ENCODE measurements around the gene TTLL5.
"Not testable (repeated sequence)": the region's sequence is repeated elsewhere in the genome, so short reads cannot be mapped to it uniquely, and the experiment has no call there.

Gene TTLL5

DNA sequence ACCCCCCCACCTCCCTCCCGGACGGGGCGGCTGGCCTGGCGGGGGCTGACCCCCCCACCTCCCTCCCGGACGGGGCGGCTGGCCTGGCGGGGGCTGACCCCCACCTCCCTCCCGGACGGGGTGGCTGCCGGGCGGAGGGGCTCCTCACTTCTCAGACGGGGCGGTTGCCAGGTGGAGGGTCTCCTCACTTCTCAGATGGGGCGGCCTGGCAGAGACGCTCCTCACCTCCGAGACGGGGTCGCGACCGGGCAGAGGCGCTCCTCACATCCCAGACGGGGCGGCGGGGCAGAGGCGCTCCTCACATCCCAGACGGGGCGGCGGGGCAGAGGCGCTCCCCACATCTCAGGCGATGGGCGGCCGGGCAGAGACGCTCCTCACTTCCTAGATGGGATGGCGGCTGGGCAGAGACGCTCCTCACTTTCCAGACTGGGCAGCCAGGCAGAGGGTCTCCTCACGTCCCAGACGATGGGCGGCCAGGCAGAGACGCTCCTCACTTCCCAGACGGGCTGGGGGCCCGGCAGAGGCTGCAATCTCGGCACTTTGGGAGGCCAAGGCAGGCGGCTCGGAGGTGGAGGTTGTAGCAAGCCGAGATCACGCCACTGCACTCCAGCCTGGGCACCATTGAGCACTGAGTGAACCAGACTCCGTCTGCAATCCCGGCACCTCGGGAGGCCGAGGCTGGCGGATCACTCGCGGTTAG, 264.2 kb downstream of the TTLL5 start:
- H3K9me3 ChIP-seq (replicated peaks in 1 of 2; ENCODE audit: control insufficient read depth in 2 of 2, insufficient read depth in 1 of 2, low read depth in 1 of 2, low read length in 2 of 2); H3K23ac ChIP-seq (ENCODE audit: low read depth, low read length, poor library complexity); H3K9ac ChIP-seq (ENCODE audit: low read depth, low read length, poor library complexity); H3K18ac ChIP-seq (ENCODE audit: low read length); H3K4me2 ChIP-seq (ENCODE audit: insufficient read depth, low read length, poor library complexity, severe bottlenecking); H4K8ac ChIP-seq (ENCODE audit: low read depth, low read length); H3K36me3 ChIP-seq (replicated peaks in 1 of 2; ENCODE audit: control insufficient read depth in 2 of 2, insufficient read depth in 2 of 2, low read length in 2 of 2); H3K4me1 ChIP-seq (ENCODE audit: control insufficient read depth in 2 of 2, insufficient read depth in 1 of 2, low read depth in 1 of 2, low read length in 2 of 2); H2BK12ac ChIP-seq (ENCODE audit: low read length); H3K4me3 ChIP-seq (ENCODE audit: low read length in 2 of 2); H3K4ac ChIP-seq (ENCODE audit: low read length); H3K27ac ChIP-seq (replicated peaks; ENCODE audit: low read length); H2BK5ac ChIP-seq (ENCODE audit: low read length); H2BK15ac ChIP-seq (ENCODE audit: low read length); H2BK120ac ChIP-seq (ENCODE audit: low read depth, low read length); H3K14ac ChIP-seq (ENCODE audit: low read length); H4K91ac ChIP-seq (ENCODE audit: low read depth, low read length, poor library complexity); H2AK5ac ChIP-seq (ENCODE audit: low read depth, low read length); DNase-seq (ENCODE audit: low spot score); H2AFZ ChIP-seq (ENCODE audit: low read length); H3K27me3 ChIP-seq (ENCODE audit: control insufficient read depth in 3 of 3, insufficient read depth in 3 of 3, low read depth in 1 of 3, low read length in 3 of 3); H3K79me1 ChIP-seq (ENCODE audit: low read depth, low read length): not testable (repeated sequence)
- WGBS, 2 donors (ENCODE audit: extremely low coverage in 2 of 2, insufficient read length in 2 of 2, insufficient replicate concordance in 1 of 2): no CpG with 5 or more reads among the region's 54 CpGs

- Histone ChIP-seq H3K79me1 (ENCODE audit: low read depth, low read length) (no peaks in the 10 kb centered on the region), H3K23ac (ENCODE audit: low read depth, low read length, poor library complexity) (no peak overlapping the region), H3K4ac (ENCODE audit: low read length) (no peak overlapping the region), H2AK5ac (ENCODE audit: low read depth, low read length) (no peak overlapping the region), H3K18ac (ENCODE audit: low read length) (no peak overlapping the region), H3K4me1 (ENCODE audit: control insufficient read depth in 2 of 2, insufficient read depth in 1 of 2, low read depth in 1 of 2, low read length in 2 of 2) (no peaks in the 10 kb centered on the region), H2BK120ac (ENCODE audit: low read depth, low read length) (no peak overlapping the region), H2BK12ac (ENCODE audit: low read length) (no peak overlapping the region), H4K8ac (ENCODE audit: low read depth, low read length) (no peak overlapping the region), H3K9me3 (replicated peaks in 1 of 2; ENCODE audit: control insufficient read depth in 2 of 2, insufficient read depth in 1 of 2, low read depth in 1 of 2, low read length in 2 of 2) (no peaks in the 10 kb centered on the region), H2BK15ac (ENCODE audit: low read length) (no peak overlapping the region), H3K9ac (ENCODE audit: low read depth, low read length, poor library complexity) (no peak overlapping the region), H3K14ac (ENCODE audit: low read length) (no peak overlapping the region), H3K36me3 (replicated peaks in 1 of 2; ENCODE audit: control insufficient read depth in 2 of 2, insufficient read depth in 2 of 2, low read length in 2 of 2) (no peaks in the 10 kb centered on the region), H3K4me3 (ENCODE audit: low read length in 2 of 2) (no peak overlapping the region), H2BK5ac (ENCODE audit: low read length) (no peak overlapping the region), H3K27me3 (ENCODE audit: control insufficient read depth in 3 of 3, insufficient read depth in 3 of 3, low read depth in 1 of 3, low read length in 3 of 3) (no peaks in the 10 kb centered on the region), H3K27ac (replicated peaks; ENCODE audit: low read length) (no peak overlapping the region), H3K4me2 (ENCODE audit: insufficient read depth, low read length, poor library complexity, severe bottlenecking) (no peak overlapping the region), H2AFZ (ENCODE audit: low read length) (no peak overlapping the region), H4K91ac (ENCODE audit: low read depth, low read length, poor library complexity) (no peak overlapping the region)
- WGBS, 2 donors (ENCODE audit: extremely low coverage in 2 of 2, insufficient read length in 2 of 2, insufficient replicate concordance in 1 of 2): no CpG with 5 or more reads among the region's 4 CpGs
- no peak for DNase-seq (ENCODE audit: low spot score)
Measured at GRCh38 chr14:75926431-75927115, 265.5 kb downstream of the TTLL5 start.

- no CpG with 5 or more reads among the region's 6 CpGs for WGBS, 2 donors (ENCODE audit: extremely low coverage in 2 of 2, insufficient read length in 2 of 2, insufficient replicate concordance in 1 of 2)
- Histone ChIP-seq H2BK120ac (ENCODE audit: low read depth, low read length) (no peak overlapping the region), H3K9me3 (replicated peaks in 1 of 2; ENCODE audit: control insufficient read depth in 2 of 2, insufficient read depth in 1 of 2, low read depth in 1 of 2, low read length in 2 of 2) (no peaks in the 10 kb centered on the region), H2BK15ac (ENCODE audit: low read length) (no peak overlapping the region), H3K79me1 (ENCODE audit: low read depth, low read length) (no peaks in the 10 kb centered on the region), H3K36me3 (replicated peaks in 1 of 2; ENCODE audit: control insufficient read depth in 2 of 2, insufficient read depth in 2 of 2, low read length in 2 of 2) (no peaks in the 10 kb centered on the region), H3K14ac (ENCODE audit: low read length) (no peak overlapping the region), H3K4ac (ENCODE audit: low read length) (no peak overlapping the region), H2AK5ac (ENCODE audit: low read depth, low read length) (no peak overlapping the region), H3K4me3 (ENCODE audit: low read length in 2 of 2) (no peak overlapping the region), H3K4me2 (ENCODE audit: insufficient read depth, low read length, poor library complexity, severe bottlenecking) (no peak overlapping the region), H3K9ac (ENCODE audit: low read depth, low read length, poor library complexity) (no peak overlapping the region), H2BK5ac (ENCODE audit: low read length) (no peak overlapping the region), H3K23ac (ENCODE audit: low read depth, low read length, poor library complexity) (no peak overlapping the region), H3K27me3 (ENCODE audit: control insufficient read depth in 3 of 3, insufficient read depth in 3 of 3, low read depth in 1 of 3, low read length in 3 of 3) (no peaks in the 10 kb centered on the region), H3K27ac (replicated peaks; ENCODE audit: low read length) (no peak overlapping the region), H4K8ac (ENCODE audit: low read depth, low read length) (no peak overlapping the region), H3K4me1 (ENCODE audit: control insufficient read depth in 2 of 2, insufficient read depth in 1 of 2, low read depth in 1 of 2, low read length in 2 of 2) (no peaks in the 10 kb centered on the region), H2BK12ac (ENCODE audit: low read length) (no peak overlapping the region), H2AFZ (ENCODE audit: low read length) (no peak overlapping the region), H3K18ac (ENCODE audit: low read length) (no peak overlapping the region), H4K91ac (ENCODE audit: low read depth, low read length, poor library complexity) (no peak overlapping the region)
- DNase-seq (ENCODE audit: low spot score): no peak
Measured at GRCh38 chr14:75927564-75928087, 266.6 kb downstream of the TTLL5 start.

GRCh38 chr14:75928690-75929181, 267.7 kb downstream of the TTLL5 start:
- no peak overlapping the region for H3K27ac ChIP-seq (replicated peaks; ENCODE audit: low read length)
- H3K4me1 ChIP-seq (ENCODE audit: control insufficient read depth in 2 of 2, insufficient read depth in 1 of 2, low read depth in 1 of 2, low read length in 2 of 2): no peaks in the 10 kb centered on the region
- no peak overlapping the region for H2AFZ ChIP-seq (ENCODE audit: low read length)
- H3K9me3 ChIP-seq (replicated peaks in 1 of 2; ENCODE audit: control insufficient read depth in 2 of 2, insufficient read depth in 1 of 2, low read depth in 1 of 2, low read length in 2 of 2): no peaks in the 10 kb centered on the region
- no peaks in the 10 kb centered on the region for H3K27me3 ChIP-seq (ENCODE audit: control insufficient read depth in 3 of 3, insufficient read depth in 3 of 3, low read depth in 1 of 3, low read length in 3 of 3)
- H3K14ac ChIP-seq (ENCODE audit: low read length): no peak overlapping the region
- H3K79me1 ChIP-seq (ENCODE audit: low read depth, low read length): no peaks in the 10 kb centered on the region
- H4K8ac ChIP-seq (ENCODE audit: low read depth, low read length): no peak overlapping the region
- no peak for DNase-seq (ENCODE audit: low spot score)
- H2BK15ac ChIP-seq (ENCODE audit: low read length): no peak overlapping the region
- no peak overlapping the region for H4K91ac ChIP-seq (ENCODE audit: low read depth, low read length, poor library complexity)
- no peak overlapping the region for H3K4me3 ChIP-seq (ENCODE audit: low read length in 2 of 2)
- H3K4ac ChIP-seq (ENCODE audit: low read length): no peak overlapping the region
- no peak overlapping the region for H2BK120ac ChIP-seq (ENCODE audit: low read depth, low read length)
- no peak overlapping the region for H3K23ac ChIP-seq (ENCODE audit: low read depth, low read length, poor library complexity)
- H3K36me3 ChIP-seq (replicated peaks in 1 of 2; ENCODE audit: control insufficient read depth in 2 of 2, insufficient read depth in 2 of 2, low read length in 2 of 2): no peaks in the 10 kb centered on the region
- no peak overlapping the region for H2AK5ac ChIP-seq (ENCODE audit: low read depth, low read length)
- no peak overlapping the region for H3K18ac ChIP-seq (ENCODE audit: low read length)
- no peak overlapping the region for H2BK5ac ChIP-seq (ENCODE audit: low read length)
- H3K9ac ChIP-seq (ENCODE audit: low read depth, low read length, poor library complexity): no peak overlapping the region
- H2BK12ac ChIP-seq (ENCODE audit: low read length): no peak overlapping the region
- no CpG with 5 or more reads among the region's 5 CpGs for WGBS, 2 donors (ENCODE audit: extremely low coverage in 2 of 2, insufficient read length in 2 of 2, insufficient replicate concordance in 1 of 2)
- H3K4me2 ChIP-seq (ENCODE audit: insufficient read depth, low read length, poor library complexity, severe bottlenecking): no peak overlapping the region

Data from neuronal stem cell (in vitro differentiated cells).